H9 (cell line): ENCODE data around the gene OR2T5. TPM values are rescaled to one million over a fixed set of nuclear protein-coding genes. Genes with fewer than 3 reads are reported as not detected.
"Not testable (repeated sequence)": the region's sequence is repeated elsewhere in the genome, so short reads cannot be mapped to it uniquely, and the experiment has no call there.

Source experiments
- DNase-seq: peaks from one replicate; pipeline ENCODE4 v3.0.0-alpha.2; 2017
- H2AFZ ChIP-seq: one replicate; pipeline ENCODE4 v1.6.1; 2013; ENCODE audit warnings: mild to moderate bottlenecking, low read length, control low read depth, moderate library complexity
- H2AK5ac ChIP-seq: 2 replicates; pipeline ENCODE4 v1.6.1; 2013; ENCODE audit warnings: low read length, control low read depth, mixed read lengths; ENCODE audit not compliant: insufficient read length
- H2BK120ac ChIP-seq: one replicate; pipeline ENCODE4 v1.6.1; 2013; ENCODE audit warnings: low read depth, mild to moderate bottlenecking, low read length, control low read depth, inconsistent platforms; ENCODE audit not compliant: poor library complexity, severe bottlenecking
- H2BK12ac ChIP-seq: 2 replicates; pipeline ENCODE4 v1.6.1; 2013; ENCODE audit warnings: low read length, control low read depth, mixed read lengths, low read depth; ENCODE audit not compliant: insufficient read length
- H2BK15ac ChIP-seq: 2 replicates; pipeline ENCODE4 v1.6.1; 2013; ENCODE audit warnings: low read depth, low read length, control low read depth
- H2BK20ac ChIP-seq: one replicate; pipeline ENCODE4 v1.6.1; 2013; ENCODE audit warnings: low read depth, mild to moderate bottlenecking, low read length, control low read depth, inconsistent platforms; ENCODE audit not compliant: poor library complexity, severe bottlenecking
- H2BK5ac ChIP-seq: 2 replicates; pipeline ENCODE4 v1.6.1; 2013; ENCODE audit warnings: low read length, control low read depth, mixed read lengths; ENCODE audit not compliant: insufficient read length
- H3K14ac ChIP-seq: 2 replicates; pipeline ENCODE4 v1.6.1; 2013; ENCODE audit warnings: low read length, control low read depth; ENCODE audit not compliant: insufficient read depth
- H3K18ac ChIP-seq: 2 replicates; pipeline ENCODE4 v1.6.1; 2013; ENCODE audit warnings: low read depth, mild to moderate bottlenecking, mixed read lengths, low read length, control low read depth; ENCODE audit not compliant: insufficient read length
- H3K23ac ChIP-seq: 2 replicates; pipeline ENCODE4 v1.6.1; 2013; ENCODE audit warnings: low read length, control low read depth, mixed read lengths, low read depth; ENCODE audit not compliant: insufficient read length
- H3K23me2 ChIP-seq: 2 replicates; pipeline ENCODE4 v1.6.1; 2013; ENCODE audit warnings: low read depth, mild to moderate bottlenecking, mixed read lengths, low read length, control low read depth; ENCODE audit not compliant: insufficient read length, poor library complexity, severe bottlenecking
- H3K27ac ChIP-seq: 2 replicates; pipeline ENCODE4 v1.5.1; 2013; ENCODE audit warnings: low read length, control low read depth, mixed read lengths, low read depth; ENCODE audit not compliant: insufficient read length
- H3K27me3 ChIP-seq: 2 replicates; pipeline ENCODE4 v1.6.1; 2013; ENCODE audit warnings: low read length, control low read depth, inconsistent platforms; ENCODE audit not compliant: insufficient read depth
- H3K4ac ChIP-seq: 2 replicates; pipeline ENCODE4 v1.6.1; 2013; ENCODE audit warnings: low read depth, mild to moderate bottlenecking, control low read depth, inconsistent platforms, low read length, moderate library complexity
- H3K4me1 ChIP-seq: 2 replicates; pipeline ENCODE4 v1.6.1; 2013; ENCODE audit warnings: low read length, control low read depth, inconsistent platforms; ENCODE audit not compliant: insufficient read depth
- H3K4me2 ChIP-seq: 2 replicates; pipeline ENCODE4 v1.6.1; 2013; ENCODE audit warnings: low read length, control low read depth, mixed read lengths; ENCODE audit not compliant: insufficient read length, insufficient read depth
- H3K56ac ChIP-seq: 2 replicates; pipeline ENCODE4 v1.6.1; 2013; ENCODE audit warnings: low read depth, mild to moderate bottlenecking, mixed read lengths, low read length, control low read depth; ENCODE audit not compliant: insufficient read length
- H3K79me1 ChIP-seq: 2 replicates; pipeline ENCODE4 v1.6.1; 2013; ENCODE audit warnings: low read depth, mild to moderate bottlenecking, moderate library complexity, low read length, control low read depth, inconsistent platforms; ENCODE audit not compliant: insufficient read depth, poor library complexity, severe bottlenecking
- H3K79me2 ChIP-seq: 2 replicates; pipeline ENCODE4 v1.6.1; 2013; ENCODE audit warnings: low read length, control low read depth, inconsistent platforms; ENCODE audit not compliant: insufficient read depth
- H3K9ac ChIP-seq: 2 replicates; pipeline ENCODE4 v1.6.1; 2013; ENCODE audit warnings: low read length, control low read depth, mixed read lengths; ENCODE audit not compliant: insufficient read length; ENCODE audit errors: extremely low read depth
- H3K9me3 ChIP-seq: one replicate; pipeline ENCODE4 v1.6.1; 2013; ENCODE audit warnings: low read depth, low read length, inconsistent platforms; ENCODE audit not compliant: control insufficient read depth
- H3T11ph ChIP-seq: one replicate; pipeline ENCODE4 v1.6.1; 2013; ENCODE audit warnings: mild to moderate bottlenecking, low read length, control low read depth, inconsistent platforms
- H4K20me1 ChIP-seq: one replicate; pipeline ENCODE4 v1.6.1; 2013; ENCODE audit not compliant: control insufficient read depth, insufficient read length, insufficient read depth
- H4K5ac ChIP-seq: 2 replicates; pipeline ENCODE4 v1.6.1; 2013; ENCODE audit warnings: low read depth, mild to moderate bottlenecking, mixed read lengths, low read length, control low read depth; ENCODE audit not compliant: insufficient read length
- H4K8ac ChIP-seq: replicated peaks from 2 replicates; pipeline ENCODE4 v1.6.1; 2013; ENCODE audit warnings: low read length, control low read depth, mixed read lengths, low read depth; ENCODE audit not compliant: insufficient read length
- H4K91ac ChIP-seq: 2 replicates; pipeline ENCODE4 v1.6.1; 2013; ENCODE audit warnings: low read depth, mild to moderate bottlenecking, moderate library complexity, mixed read lengths, low read length, control low read depth; ENCODE audit not compliant: insufficient read length
- H3K27ac Mint-ChIP-seq, 3 experiments: 2 replicates in 2 of 3; 3 replicates in 1 of 3; pipeline ENCODE4 v1.8.0; 2020 to 2021; ENCODE audit warnings: mixed read lengths in 3 of 3, mild to moderate bottlenecking in 1 of 3, moderate library complexity in 1 of 3
- H3K27me3 Mint-ChIP-seq: 2 replicates; pipeline ENCODE4 v1.8.0; 2021; ENCODE audit warnings: low read depth, mild to moderate bottlenecking, moderate library complexity, mixed read lengths
- H3K36me3 Mint-ChIP-seq, 3 experiments: 2 replicates in 2 of 3; 3 replicates in 1 of 3; pipeline ENCODE4 v1.8.0; 2020 to 2021; ENCODE audit warnings: low read depth in 3 of 3, mixed read lengths in 3 of 3; ENCODE audit not compliant: insufficient read depth in 1 of 3
- H3K4me1 Mint-ChIP-seq, 2 experiments: 2 replicates each; pipeline ENCODE4 v1.8.0; 2020; ENCODE audit warnings: mixed read lengths in 2 of 2
- H3K4me3 Mint-ChIP-seq, 2 experiments: 2 replicates in 1 of 2; 3 replicates in 1 of 2; pipeline ENCODE4 v1.8.0; 2020 to 2021; ENCODE audit warnings: mild to moderate bottlenecking in 2 of 2, mixed read lengths in 2 of 2, moderate library complexity in 1 of 2
- H3K9me3 Mint-ChIP-seq, 2 experiments: 2 replicates in 1 of 2; 3 replicates in 1 of 2; pipeline ENCODE4 v1.8.0; 2020; ENCODE audit warnings: mild to moderate bottlenecking in 2 of 2, mixed read lengths in 2 of 2, moderate library complexity in 1 of 2
- WGBS: extraction: QIAGEN DNeasy Blood & Tissue Kit; methylation state at CpG from one replicate; pipeline ENCODE4 v1.1.7; 2013; ENCODE audit warnings: missing lambda C conversion rate, low lambda C conversion rate, mixed read lengths; ENCODE audit not compliant: insufficient read length; ENCODE audit errors: extremely low coverage; 5-methylcytosine and 5-hydroxymethylcytosine counted together
- total RNA-seq: library from RNA; stranded (reverse); gene quantifications from 2 replicates; pipeline ENCODE4 v1.2.1, GENCODE V29; 2021

OR2T5 gene
- total RNA-seq, 1 experiment from 2014 or later: not detected

DNA sequence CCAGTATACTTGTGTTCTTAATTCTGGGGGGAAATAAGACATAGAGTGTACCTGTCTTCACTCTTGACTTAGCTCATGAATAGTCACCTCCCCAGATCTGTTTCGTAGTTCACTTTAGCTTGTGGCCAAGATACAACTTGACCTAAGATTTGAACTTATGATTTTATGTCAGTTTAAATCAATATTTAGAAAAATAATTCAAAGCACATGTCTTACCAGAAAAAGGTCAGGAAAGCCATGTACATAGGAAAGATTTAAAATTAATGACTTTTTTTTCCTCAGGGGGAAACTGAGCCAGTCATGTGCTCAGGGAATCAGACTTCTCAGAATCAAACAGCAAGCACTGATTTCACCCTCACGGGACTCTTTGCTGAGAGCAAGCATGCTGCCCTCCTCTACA lies 15.3 kb upstream of the OR2T5 start, which contains the start of gene OR2T3:
OR2T3 (plus strand) TSS at position 301 of the 400 bp plus-strand sequence; CDS start at position 301, 0 bp downstream.
- not testable (repeated sequence) for H3K79me1 ChIP-seq, H3K27ac Mint-ChIP-seq, H3K27me3 Mint-ChIP-seq, H3K18ac ChIP-seq, H3K9ac ChIP-seq, H2BK120ac ChIP-seq, H4K5ac ChIP-seq, H3K4me3 Mint-ChIP-seq, H3K56ac ChIP-seq, H3K4me2 ChIP-seq, H3T11ph ChIP-seq, H3K23ac ChIP-seq, H2BK12ac ChIP-seq, H2BK5ac ChIP-seq, H4K8ac ChIP-seq, H2BK20ac ChIP-seq, H2AK5ac ChIP-seq, H3K4ac ChIP-seq, H2AFZ ChIP-seq, H4K20me1 ChIP-seq, H2BK15ac ChIP-seq, H3K4me1 ChIP-seq, DNase-seq, H3K79me2 ChIP-seq, H3K27ac ChIP-seq, H4K91ac ChIP-seq, H3K4me1 Mint-ChIP-seq, H3K14ac ChIP-seq, H3K27me3 ChIP-seq, H3K23me2 ChIP-seq
- WGBS: no CpG with 5 or more reads among the region's 2 CpGs
- peaks cover 48 to 55% of the 10 kb centered on the region in 2 experiments for H3K9me3 Mint-ChIP-seq
- H3K9me3 ChIP-seq: peaks cover 17% of the 10 kb centered on the region
- H3K36me3 Mint-ChIP-seq: peaks cover 0 to 17% (median 4%) of the 10 kb centered on the region in 3 experiments; a peak in 4 of 7 replicates

DNA sequence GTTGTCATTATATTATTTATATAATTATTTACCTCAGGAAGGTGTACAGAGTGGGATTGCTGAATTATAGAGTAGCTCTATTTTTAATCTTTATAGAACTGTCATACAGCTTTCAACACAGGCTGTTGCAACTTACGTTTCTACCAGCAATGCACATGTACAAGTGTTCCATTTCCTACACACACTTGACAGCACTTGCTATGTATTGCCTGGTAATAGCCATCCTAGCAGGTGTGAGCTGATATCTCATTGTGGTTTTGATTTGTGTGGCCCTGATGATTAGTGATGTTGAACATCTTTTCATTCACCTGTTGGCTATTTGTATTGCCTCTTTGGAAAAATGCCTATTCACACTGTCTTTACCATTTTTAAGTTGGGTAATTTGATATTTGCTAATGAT lies 12.7 kb upstream of the OR2T5 start:
- H3K23ac ChIP-seq, DNase-seq, H3K9me3 ChIP-seq, H2BK12ac ChIP-seq, H3K4me3 Mint-ChIP-seq, H4K5ac ChIP-seq, H3K27ac Mint-ChIP-seq, H3K27me3 ChIP-seq, H3T11ph ChIP-seq, H2BK20ac ChIP-seq, H3K4me1 ChIP-seq, H3K4ac ChIP-seq, H3K56ac ChIP-seq, H3K4me2 ChIP-seq, H3K79me2 ChIP-seq, H3K79me1 ChIP-seq, H2BK5ac ChIP-seq, H3K27ac ChIP-seq, H3K9ac ChIP-seq, H2BK120ac ChIP-seq, H4K91ac ChIP-seq, H4K20me1 ChIP-seq, H3K27me3 Mint-ChIP-seq, H3K14ac ChIP-seq, H3K23me2 ChIP-seq, H4K8ac ChIP-seq, H2BK15ac ChIP-seq, H3K4me1 Mint-ChIP-seq, H2AFZ ChIP-seq, H2AK5ac ChIP-seq, H3K18ac ChIP-seq: not testable (repeated sequence)
- Mint-ChIP-seq H3K36me3 (peaks cover 0 to 13% (median 4%) of the 10 kb centered on the region in 3 experiments; a peak in 4 of 7 replicates), H3K9me3 (peaks cover 42 to 47% of the 10 kb centered on the region in 2 experiments)
- WGBS: no CpG with 5 or more reads among the region's 1 CpG
